GM18499 (cell line): ENCODE results near the gene CLEC3B.
"Not testable (repeated sequence)": the region's sequence is repeated elsewhere in the genome, so short reads cannot be mapped to it uniquely, and the experiment has no call there.

Experiments
- ATAC-seq: cut with Tn5 transposase; IDR thresholded peaks from one replicate; pipeline ENCODE4 v1.9.1; 2021; ENCODE audit warnings: moderate number of reproducible peaks; ENCODE audit not compliant: insufficient read depth, unreplicated experiment

Gene CLEC3B

GRCh38 chr3:45064512-45065372, 38.6 kb downstream of the CLEC3B start:
- no peak for ATAC-seq

- ATAC-seq, result no peak
Observed at GRCh38 chr3:45065373-45065720, 39.2 kb downstream of the CLEC3B start.

GRCh38 chr3:45066109-45066801, 40.2 kb downstream of the CLEC3B start:
- ATAC-seq, result no peak

GRCh38 chr3:45067486-45067885, 41.4 kb downstream of the CLEC3B start:
- no peak for ATAC-seq

GRCh38 chr3:45067941-45068340, 41.8 kb downstream of the CLEC3B start:
- ATAC-seq, result no peak

- ATAC-seq, result no peak
Observed at GRCh38 chr3:45071075-45071474, 45.0 kb downstream of the CLEC3B start.

GRCh38 chr3:45075821-45076625, 49.9 kb downstream of the CLEC3B start:
- no peak for ATAC-seq

- ATAC-seq, result not testable (repeated sequence)
Observed at GRCh38 chr3:45078256-45078655, 52.2 kb downstream of the CLEC3B start.

GRCh38 chr3:45078910-45079522, 52.9 kb downstream of the CLEC3B start:
- ATAC-seq, result no peak

GRCh38 chr3:45079715-45080114, 53.6 kb downstream of the CLEC3B start:
- ATAC-seq, result no peak

GRCh38 chr3:45080824-45081223, 54.7 kb downstream of the CLEC3B start:
- ATAC-seq, result no peak

- ATAC-seq, result no peak
Observed at GRCh38 chr3:45081506-45082141, 55.5 kb downstream of the CLEC3B start.

GRCh38 chr3:45082142-45082538, 56.0 kb downstream of the CLEC3B start:
- no peak for ATAC-seq

- ATAC-seq, result no peak
Observed at GRCh38 chr3:45083023-45083422, 56.9 kb downstream of the CLEC3B start.

GRCh38 chr3:45084361-45084760, 58.3 kb downstream of the CLEC3B start:
- ATAC-seq, result no peak

GRCh38 chr3:45084820-45085816, 59.0 kb downstream of the CLEC3B start:
- no peak for ATAC-seq
